Smooth muscle cell of the brain vasculature (primary cell): ENCODE data around the gene OXCT1.
"Not testable (repeated sequence)": the region's sequence is repeated elsewhere in the genome, so short reads cannot be mapped to it uniquely, and the experiment has no call there.

Source experiments
- DNase-seq: peaks from one replicate; pipeline ENCODE4 v3.0.0-alpha.2; 2012; ENCODE audit warnings: low read depth, low spot score

Gene OXCT1

DNA sequence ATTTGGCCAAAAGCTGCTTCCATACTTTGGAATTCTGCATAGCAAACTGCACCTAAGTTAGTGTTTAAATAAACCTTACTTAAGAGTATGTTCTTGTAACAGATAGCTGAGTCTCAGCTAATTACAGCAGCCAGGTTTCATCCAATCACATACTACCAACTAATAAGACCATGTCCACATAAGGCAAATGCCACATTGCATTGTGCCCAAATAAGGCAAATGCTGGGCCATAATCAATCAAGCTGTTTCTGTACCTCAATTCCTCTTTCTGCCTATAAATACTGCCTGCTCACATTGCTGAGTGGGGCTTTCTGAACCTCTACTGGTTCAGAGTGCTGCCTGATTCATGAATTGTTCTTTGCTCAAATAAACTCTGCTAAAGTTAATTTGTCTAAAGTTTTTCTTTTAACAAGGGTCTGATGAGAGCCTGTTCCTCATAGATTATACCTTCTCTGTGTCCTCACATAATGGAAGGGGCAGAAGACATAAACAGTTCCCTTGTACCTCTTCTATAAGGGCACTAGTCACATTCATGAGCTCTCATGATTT, 4.4 kb upstream of the OXCT1 start:
- DNase-seq = no peak

DNA sequence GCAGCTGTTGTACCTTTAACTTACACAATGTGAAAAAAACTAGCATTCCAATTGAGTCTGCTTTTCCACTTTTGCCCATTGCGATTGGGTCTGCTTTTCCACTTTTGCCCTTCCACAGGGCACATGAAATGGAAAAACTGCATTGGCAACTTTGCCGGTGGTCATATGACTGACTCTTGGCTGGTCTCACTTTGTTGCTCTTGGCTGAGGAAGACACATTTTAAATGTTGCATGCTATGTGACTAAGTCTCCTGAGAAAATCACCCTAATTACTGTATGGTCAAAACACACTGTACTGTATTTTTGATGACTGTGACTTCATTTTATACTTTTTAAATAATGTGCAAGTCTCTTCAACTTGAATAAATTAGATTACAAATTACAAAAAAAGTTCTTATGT, 1.6 kb upstream of the OXCT1 start:
- no peak for DNase-seq

DNA sequence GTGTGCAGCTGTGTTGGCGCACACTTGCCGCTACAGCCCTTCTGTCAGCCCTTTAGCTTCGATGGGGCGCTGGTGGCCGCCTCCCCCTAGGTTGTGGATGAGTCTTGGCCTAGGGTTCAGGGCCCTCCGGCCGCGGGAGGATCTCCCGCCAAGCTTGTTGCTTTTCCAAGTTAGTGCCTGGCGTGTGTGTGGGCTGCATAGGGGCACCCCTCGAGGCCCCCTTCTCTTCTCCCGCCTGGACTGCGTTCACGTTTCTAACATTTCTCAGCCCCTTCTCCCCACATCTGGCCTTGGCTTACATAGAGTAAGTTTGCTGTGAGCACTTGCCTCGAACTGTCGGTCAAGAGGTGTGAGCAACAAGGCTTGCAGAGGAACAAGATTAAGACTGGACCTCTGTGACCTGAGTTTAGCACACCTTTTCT, 413 bp upstream of the OXCT1 start:
- DNase-seq = no peak

DNA sequence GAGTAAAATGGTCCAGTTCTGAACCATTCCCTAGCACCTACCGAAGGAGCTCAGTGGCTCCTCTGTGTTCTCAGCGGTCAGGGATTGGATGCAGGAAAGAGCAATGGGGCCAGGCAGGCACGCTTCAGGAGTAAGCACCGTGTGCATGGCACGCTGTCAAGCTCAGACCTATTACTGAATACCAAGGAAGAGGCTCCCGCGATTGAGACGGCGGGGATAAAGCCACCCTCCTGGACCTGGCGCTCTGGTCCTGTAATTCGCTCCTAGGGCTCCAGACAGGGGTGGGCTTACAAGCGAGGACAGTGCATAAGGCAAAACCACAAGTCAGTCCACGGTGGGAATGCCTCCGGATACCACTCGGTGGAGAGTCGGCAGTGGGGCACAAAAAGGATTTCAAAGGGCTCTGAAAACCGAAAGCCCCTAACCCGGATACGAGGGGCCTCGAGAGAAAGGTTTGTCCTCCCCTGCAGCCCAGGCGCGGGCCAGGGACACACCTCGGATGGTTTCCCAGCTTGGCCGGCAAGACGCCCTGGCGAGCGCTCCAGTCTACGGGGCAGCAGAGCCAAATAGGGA, 988 bp downstream of the OXCT1 start:
- no peak for DNase-seq

DNA sequence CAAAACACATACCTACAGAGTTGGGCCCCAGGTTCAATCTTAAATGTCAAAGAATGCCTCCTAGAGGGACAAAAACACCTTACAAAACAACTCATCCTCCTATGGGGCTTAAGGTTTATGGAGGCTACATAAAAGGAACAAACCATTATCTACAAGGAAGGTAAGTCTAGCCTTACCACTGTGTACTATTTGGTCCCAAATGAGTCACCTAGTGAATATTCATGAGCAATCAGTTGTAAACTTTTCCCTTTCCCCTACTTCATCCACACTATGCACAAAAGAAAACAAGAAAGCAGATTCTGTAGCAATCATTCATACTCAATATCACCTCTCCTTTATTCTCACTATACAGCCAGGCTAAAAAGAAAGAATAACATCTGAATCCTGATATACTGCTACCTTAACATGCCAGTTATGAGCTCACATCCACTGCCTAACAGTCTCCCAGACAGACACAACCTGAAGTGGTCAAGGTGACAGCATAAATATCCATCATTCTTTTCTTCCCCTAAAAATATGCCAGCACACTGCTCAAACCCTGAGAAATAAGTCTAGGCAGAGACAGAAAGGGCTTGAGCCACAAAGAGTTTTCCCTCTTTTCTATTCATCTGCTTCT, 6.2 kb downstream of the OXCT1 start:
- DNase-seq = no peak

DNA sequence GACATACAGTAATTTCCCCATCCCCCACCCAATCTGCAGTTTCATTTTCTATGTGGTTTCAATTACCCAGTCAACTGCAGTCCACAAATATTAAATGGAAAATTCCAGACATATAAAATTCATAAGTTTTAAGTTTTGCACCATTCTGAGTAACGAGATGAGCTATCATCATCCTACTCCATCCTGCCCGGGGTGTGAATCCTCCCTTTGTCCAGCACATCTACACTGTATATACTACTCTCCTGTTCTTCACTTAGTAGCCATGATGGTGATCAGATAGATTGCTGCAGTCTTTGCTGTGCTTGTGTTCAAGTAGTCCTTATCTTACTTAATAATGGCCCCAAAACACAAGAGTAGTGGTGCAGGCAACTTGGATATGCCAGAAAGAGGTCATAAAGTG, 11.3 kb downstream of the OXCT1 start:
- DNase-seq = no peak

DNA sequence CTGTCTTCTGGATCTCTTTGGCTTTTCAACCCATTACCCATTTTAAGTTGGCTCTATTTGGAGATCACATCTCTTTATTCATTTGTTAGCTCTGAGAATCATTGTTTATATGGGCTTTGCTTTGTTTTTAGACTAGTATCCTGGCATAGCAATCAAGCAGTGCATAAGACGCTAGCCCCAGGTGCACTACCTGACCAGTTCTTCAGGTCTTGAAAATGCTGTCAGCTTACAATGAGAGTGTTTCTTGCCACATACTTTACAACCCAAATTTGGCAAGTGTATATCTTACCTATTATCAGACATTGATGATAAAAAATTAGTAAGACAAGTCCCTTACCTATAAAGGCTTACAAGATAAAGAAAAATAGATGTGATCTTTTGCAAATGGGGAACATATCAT, 12.2 kb downstream of the OXCT1 start:
- no peak for DNase-seq

DNA sequence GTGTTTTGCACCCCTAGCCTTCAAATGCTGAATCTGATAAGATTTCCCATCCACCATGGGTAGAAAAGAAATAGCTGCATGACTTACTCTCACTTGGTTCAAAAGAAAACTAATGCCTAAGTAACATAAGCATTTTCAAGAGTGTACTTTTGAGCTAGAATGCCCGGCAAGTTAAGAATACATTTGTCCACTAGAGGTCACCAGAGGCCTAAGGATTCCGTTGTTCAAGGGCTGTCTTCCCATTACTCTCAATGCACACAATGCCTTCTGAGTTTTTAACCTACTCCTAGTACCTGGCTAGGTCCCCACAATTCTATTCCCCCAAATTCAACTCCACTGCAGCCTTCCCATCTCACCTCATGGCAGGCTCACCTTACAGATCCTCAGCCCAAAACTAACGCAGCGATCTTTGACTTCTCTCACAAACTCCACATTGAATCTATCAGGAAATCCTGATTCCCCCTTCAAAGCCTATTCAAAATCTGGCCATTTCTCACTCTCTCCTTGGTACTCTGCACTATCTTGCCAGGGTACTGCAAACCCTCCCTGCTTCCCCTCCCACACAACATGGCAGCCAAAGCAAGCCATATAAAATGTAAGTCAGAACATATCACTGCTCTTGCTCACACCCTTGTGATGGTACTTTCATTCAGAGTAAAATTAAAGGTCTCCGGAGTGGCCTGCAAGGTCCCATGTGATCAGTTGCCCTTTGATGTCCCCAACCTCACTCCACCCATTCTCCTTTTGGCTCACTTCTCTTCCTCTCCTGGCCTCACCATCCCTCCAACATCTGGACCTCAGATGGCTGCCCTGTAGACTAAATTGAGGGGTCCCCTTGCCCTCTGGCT, 13.4 kb downstream of the OXCT1 start:
- peak; percentile 65 for DNase-seq

DNA sequence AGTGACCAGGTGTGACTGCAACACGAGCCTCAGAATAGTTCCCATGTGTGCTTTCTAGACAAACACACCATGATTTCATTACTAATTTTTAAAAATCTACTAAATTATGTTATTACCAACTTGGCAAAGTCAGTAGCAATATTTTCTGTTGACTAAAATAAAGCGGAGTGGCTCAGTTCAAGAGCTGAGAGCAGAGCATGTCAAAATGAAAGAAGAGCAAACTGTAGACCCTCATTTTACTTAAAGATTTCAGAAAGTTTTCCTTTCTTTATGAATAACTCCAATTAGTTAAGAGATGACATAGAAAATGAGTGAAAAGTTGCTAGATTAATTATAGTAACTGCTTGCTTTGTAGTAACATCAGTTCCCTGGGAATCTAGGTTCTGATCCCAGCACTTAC, 17.9 kb downstream of the OXCT1 start:
- DNase-seq = no peak

DNA sequence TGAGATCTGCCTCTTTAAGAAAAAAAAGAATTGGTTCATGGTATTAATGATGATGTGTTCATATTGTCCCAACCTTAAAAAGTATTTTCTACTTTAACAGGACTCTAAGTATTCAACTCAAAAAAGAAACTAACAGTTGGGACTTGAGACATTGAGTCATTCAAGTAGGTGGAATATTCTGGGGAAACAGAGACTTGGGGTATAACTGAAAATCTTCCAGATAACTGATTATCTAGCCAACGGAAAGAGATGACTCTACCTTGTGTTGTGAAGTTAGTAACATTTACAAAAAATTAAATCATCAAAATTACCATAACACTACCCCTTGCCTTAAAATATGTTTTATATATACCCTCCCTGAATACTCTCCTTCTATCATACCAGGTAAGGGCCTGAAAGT, 19.1 kb downstream of the OXCT1 start:
- no peak for DNase-seq

DNA sequence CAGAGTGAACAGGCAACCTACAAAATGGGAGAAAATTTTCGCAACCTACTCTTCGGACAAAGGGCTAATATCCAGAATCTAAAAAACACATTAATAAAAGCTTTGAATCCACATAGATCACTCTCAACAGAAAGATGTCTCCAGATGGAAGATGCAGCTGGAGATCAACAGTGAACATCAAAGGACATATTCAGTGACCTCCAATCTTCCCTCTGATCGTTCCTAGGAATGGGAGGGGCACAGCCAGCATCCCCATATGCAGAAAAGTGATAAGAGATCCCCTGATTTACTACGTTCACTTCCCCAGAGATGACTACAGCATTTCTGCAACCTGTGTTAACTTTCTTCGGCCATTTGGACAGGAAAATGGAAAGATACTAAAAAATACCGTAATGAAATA, 21.2 kb downstream of the OXCT1 start:
- DNase-seq = no peak

DNA sequence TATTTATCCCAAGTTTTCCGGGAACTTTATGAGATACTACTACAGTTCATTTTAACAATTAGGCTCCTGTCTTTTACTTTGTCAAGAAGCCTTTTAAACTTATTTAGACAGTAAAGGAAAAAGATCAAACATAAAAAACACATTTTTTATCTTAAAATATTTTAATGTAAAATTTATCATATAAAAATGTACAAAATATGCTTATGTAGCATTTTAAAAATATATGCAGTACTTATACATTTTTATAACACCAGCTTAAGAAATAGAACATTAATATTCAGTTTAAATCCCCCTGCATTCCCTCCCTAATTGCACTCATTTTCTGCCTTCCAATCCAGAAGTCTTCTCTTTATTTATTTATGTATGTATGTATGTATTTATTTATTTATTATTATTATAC, 24.5 kb downstream of the OXCT1 start:
- not testable (repeated sequence) for DNase-seq

DNA sequence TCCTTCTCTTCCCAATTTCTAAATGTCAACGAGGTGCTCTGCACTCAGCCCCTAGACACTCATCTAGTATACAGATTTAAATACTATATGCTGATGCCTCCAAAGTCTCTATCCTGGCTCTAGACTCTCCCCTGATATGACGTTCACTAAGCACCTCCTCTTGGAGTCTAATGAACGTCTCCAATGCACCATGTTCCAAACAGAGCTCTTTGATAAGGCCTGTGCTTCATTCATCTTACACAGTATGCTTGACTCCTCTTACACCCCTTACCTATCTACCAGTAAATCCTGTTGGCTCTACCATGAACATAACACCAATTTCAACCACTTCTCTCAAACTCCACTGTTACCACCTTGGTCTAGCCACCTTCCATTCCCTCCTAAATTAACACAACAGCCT, 25.7 kb downstream of the OXCT1 start:
- DNase-seq = no peak

DNA sequence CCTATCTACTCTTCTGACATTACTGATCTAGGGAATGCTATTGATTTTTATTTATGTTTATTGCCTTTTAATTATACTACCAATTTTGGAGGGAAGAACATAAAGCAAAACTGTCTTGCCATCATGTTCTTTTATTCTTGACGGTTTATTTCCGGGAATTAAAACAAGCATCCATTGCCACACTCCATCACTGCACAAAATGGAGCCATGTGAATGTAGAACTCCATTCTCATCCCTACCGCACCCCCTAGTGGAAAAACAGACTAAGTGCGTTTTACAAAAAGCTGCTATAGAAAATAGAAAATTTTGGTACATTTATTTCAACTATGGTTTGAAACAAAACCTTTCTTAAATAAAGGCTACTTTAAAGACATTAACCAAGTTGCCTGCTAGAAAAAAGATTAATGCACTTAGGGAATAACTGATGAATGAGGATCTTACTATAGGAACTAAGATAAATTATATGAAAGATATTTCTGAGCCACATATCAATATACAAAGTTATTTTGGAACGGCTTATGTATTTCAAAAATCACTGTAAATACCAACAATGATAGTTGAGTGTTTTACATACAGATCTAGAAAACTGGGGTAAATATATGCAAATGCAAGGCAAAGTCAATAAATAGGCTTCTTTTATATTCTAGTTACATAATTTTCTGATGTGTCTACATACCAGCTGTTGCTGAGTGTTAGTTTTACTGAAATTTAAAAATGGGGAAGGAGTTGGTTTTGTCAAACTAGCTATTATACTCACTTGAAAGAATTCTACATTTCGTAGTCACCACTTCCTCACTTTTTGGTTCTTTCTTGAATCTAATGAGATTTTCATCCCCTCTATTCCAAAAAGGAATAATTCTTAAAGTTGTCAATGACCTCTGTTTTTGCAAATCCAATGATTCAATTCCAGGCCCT, 26.5 kb downstream of the OXCT1 start:
- DNase-seq = peak; percentile 39

DNA sequence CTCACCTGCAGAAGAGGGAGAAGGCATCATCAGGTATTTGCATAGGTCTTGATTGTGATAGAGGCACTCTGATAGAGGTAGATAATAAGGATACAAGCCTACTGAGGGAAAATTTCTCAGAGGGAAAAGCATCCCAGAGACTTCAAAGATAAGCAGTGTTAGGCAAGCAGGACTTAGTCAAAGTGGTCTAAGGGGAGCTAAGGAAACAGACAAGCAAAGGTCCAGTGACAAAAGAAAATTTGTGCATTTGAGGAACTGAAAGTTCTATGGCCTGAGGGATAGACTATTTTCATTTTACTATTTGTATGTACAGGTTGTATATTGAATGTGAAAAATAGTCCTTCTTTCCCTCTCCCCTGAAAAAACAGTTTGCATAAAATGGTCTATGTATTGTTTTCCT, 27.4 kb downstream of the OXCT1 start:
- no peak for DNase-seq

DNA sequence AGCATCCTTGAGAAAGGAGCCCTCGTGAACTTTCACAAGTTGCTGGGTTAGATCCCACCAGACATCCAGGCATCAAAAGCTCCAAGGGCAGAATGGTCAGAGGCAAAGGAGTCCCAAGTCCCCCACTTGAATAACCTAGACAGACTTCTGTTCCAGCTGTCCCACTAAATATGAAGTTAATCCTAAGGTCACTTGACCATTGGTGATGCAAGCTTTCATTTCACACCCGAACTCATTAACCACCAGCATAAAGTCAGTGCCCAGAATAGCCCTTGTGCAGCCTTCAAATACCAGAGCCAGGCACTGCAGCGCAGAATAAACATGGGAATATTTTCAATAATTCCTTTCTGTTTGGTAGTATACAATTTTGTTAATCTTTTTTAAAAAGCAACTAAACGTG, 28.9 kb downstream of the OXCT1 start:
- no peak for DNase-seq

DNA sequence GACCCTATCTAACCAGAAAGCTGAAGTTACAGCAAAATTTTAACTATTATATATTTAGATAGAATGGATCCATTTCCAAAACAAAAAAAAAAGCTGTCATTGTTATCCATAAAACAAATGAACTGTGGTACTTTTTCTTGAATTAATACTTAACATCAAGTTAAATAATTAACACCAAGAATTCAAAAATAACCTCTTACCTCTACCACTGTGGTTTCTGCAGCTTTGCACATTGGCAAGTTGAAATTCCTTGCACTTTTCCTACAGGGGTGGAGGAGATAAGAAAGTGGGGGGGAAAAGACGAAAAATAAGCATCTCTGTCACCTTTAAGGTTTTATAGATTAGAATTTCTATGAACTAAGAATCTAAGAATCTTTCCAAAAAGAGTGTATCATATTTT, 30.0 kb downstream of the OXCT1 start:
- no peak for DNase-seq

DNA sequence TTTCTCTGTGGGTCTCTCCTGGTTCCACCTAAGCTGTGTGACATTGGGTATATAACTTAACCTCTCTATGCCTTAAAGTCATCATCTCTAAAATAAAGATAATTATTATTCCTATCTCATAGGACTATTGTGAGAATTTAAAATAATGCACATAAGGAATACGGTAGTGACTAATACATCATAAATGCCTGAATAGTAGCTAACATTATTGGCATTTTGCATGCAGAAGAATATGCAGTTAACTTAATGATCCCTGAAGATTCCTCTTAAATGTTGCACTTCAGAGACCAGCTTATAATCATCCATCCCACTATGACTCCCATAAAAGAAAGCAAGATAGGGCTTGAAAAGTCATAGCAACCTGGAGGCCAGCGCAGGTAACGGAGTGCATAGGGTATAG, 32.4 kb downstream of the OXCT1 start:
- no peak for DNase-seq

DNA sequence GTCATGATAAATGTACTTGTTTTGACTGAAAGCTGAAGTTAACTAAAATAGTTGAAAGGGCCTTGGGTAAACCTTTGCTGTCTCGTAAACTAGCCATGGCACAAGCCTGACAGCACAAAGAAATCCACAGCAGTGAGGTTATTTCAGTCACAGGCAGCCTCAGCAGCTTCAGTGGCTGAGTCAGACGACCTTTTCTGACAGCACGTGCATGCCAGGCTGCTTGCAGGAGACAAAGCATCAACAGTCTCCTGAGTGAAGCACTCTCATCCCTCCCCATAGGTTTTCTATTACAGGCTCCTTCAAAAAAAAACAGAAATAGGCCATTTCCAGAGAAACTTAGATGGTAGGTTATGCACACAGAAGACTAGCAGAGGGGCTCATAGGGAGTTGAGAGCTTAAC, 34.6 kb downstream of the OXCT1 start:
- DNase-seq = peak; percentile 74

DNA sequence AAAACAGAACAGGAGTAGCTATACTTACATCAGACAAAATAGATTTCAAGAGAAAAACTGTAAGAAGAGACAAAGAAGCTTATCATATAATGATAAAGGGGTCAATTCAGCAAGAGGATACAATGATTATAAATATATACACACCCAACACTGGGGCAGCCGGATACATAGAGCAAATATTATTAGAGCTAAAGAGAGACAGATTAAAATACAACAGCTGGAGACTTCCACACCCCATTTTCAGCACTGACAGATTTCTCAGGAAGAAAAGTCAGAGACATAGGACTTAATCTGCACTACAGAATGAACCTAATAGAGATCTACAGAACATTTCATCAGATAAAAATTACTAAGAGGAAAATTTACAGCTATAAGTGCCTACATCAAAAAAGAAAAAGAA, 35.7 kb downstream of the OXCT1 start:
- DNase-seq = no peak

DNA sequence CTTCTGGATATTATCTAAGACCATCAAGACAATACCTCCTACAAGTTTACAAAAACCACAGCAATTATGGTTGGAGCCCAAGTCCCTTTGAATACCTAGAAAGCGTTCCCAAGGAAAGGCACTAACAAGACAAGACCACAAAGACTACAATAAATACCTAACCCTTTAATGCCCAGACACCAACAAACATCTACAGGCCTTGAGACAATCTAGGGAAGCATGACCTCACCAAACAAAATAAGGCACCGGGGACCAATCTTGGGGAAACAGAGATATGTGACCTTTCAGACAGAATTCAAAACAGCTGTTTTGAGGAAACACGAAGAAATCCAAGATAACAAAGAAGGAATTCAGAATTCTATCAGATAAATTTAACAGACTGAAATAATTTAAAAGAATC, 37.8 kb downstream of the OXCT1 start:
- DNase-seq = no peak

DNA sequence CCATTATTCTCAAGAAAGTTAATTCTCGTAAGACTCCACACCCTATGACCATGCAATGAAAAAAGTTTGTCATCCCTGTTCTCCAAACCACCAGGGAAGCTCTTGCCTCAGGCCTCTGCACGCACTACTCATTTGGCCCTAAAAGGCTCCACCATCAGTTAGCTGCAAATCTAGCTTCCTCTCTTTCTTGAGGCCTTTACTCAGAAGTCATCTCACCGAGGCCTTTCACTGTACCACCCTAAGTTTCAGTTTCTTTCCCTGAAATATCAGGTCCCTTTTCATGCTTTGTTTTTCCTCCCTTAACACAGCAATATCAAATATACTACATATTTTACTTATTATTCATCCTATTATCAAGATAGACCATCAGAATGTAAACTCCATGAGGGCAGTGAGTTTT, 39.1 kb downstream of the OXCT1 start:
- no peak for DNase-seq
